Thoracic aorta (tissue), 2 donors: ENCODE data around the gene NEDD4. TPM values are rescaled to one million over a fixed set of nuclear protein-coding genes. Genes with fewer than 3 reads are reported as not detected.

ENCODE experiments used
- ATAC-seq: fragments of 150-250 bp; one replicate; pipeline ENCODE4 v1.8.0; 2017; ENCODE audit warnings: low read depth; ENCODE audit not compliant: insufficient number of reproducible peaks, low FRiP score
- DNase-seq: peaks from one replicate; pipeline ENCODE4 v3.0.0-alpha.2; 2020; ENCODE audit warnings: low spot score
- H3K27ac ChIP-seq, 2 donors: fragments of 200-600 bp; sonication (generic); 1 replicate in 1 of 2; 2 replicates in 1 of 2; pipeline ENCODE4 v1.5.1; 2016; ENCODE audit warnings: mild to moderate bottlenecking in 2 of 2, moderate library complexity in 2 of 2
- H3K27me3 ChIP-seq: fragments of 200-600 bp; sonication (generic); replicated peaks from 2 replicates; pipeline ENCODE4 v1.6.0; 2016; ENCODE audit warnings: mild to moderate bottlenecking; ENCODE audit not compliant: insufficient read depth
- H3K36me3 ChIP-seq: fragments of 200-600 bp; sonication (generic); one replicate; pipeline ENCODE4 v1.5.1; 2016
- H3K4me1 ChIP-seq, 2 donors: fragments of 200-600 bp; sonication (generic); 1 replicate in 1 of 2; 2 replicates in 1 of 2; pipeline versions ENCODE4 v1.5.1 to v1.6.0; 2016; ENCODE audit warnings: low read depth in 2 of 2, mild to moderate bottlenecking in 1 of 2; ENCODE audit not compliant: control insufficient read depth in 1 of 2
- H3K4me3 ChIP-seq: fragments of 200-600 bp; sonication (generic); 2 replicates; pipeline ENCODE4 v1.5.1; 2016; ENCODE audit warnings: mild to moderate bottlenecking
- H3K9me3 ChIP-seq: fragments of 200-600 bp; sonication (generic); 2 replicates; pipeline ENCODE4 v1.5.1; 2016
- total RNA-seq, 2 donors: library from RNA; depleted of rRNA; stranded (reverse); fragments of >200 nt; gene quantifications; one replicate each; pipeline versions ENCODE4 v1.1.0 to v1.2.3, GENCODE V29; 2016
- TF ChIP-seq, protein P1 (sequence below): fragments of 200-600 bp; sonication (generic); IDR thresholded peaks from one replicate; pipeline ENCODE4 v1.5.1; 2019; ENCODE audit warnings: antibody characterized with exemption

The NEDD4 gene
- total RNA-seq, 2 donors from 2014 or later, result 25.3 to 27.4 TPM

DNA sequence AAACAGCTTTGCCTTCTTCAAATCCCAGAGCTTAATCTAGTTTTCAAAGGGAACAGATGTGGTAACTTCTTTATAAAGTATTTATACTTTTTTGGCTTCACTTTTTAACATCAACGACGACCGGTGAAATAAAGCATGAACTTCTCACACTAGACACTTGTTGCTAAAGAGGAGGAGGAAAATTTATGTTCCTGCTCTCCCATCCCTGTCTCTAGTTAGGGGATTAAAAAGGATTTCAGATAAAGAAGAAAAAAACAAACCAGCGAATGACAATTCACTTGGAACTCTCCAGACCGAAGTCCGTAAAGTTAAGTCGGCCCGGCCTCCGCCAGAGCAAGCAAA, 672 bp downstream of the NEDD4 start:
- DNase-seq (no peak), ATAC-seq (no peak)
- TF ChIP-seq, protein P1, sequence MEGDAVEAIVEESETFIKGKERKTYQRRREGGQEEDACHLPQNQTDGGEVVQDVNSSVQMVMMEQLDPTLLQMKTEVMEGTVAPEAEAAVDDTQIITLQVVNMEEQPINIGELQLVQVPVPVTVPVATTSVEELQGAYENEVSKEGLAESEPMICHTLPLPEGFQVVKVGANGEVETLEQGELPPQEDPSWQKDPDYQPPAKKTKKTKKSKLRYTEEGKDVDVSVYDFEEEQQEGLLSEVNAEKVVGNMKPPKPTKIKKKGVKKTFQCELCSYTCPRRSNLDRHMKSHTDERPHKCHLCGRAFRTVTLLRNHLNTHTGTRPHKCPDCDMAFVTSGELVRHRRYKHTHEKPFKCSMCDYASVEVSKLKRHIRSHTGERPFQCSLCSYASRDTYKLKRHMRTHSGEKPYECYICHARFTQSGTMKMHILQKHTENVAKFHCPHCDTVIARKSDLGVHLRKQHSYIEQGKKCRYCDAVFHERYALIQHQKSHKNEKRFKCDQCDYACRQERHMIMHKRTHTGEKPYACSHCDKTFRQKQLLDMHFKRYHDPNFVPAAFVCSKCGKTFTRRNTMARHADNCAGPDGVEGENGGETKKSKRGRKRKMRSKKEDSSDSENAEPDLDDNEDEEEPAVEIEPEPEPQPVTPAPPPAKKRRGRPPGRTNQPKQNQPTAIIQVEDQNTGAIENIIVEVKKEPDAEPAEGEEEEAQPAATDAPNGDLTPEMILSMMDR, result no peak
- H3K9me3 ChIP-seq, result no peaks in the 10 kb centered on the region
- H3K27me3 ChIP-seq, result no peaks in the 10 kb centered on the region
- H3K27ac ChIP-seq, result peak overlapping the region; percentile 94 to 95
- H3K4me3 ChIP-seq, result peak overlapping the region; percentile 98
- H3K36me3 ChIP-seq, result no peaks in the 10 kb centered on the region
- peaks cover 0 to 33% of the 10 kb centered on the region in 2 donors for H3K4me1 ChIP-seq

DNA sequence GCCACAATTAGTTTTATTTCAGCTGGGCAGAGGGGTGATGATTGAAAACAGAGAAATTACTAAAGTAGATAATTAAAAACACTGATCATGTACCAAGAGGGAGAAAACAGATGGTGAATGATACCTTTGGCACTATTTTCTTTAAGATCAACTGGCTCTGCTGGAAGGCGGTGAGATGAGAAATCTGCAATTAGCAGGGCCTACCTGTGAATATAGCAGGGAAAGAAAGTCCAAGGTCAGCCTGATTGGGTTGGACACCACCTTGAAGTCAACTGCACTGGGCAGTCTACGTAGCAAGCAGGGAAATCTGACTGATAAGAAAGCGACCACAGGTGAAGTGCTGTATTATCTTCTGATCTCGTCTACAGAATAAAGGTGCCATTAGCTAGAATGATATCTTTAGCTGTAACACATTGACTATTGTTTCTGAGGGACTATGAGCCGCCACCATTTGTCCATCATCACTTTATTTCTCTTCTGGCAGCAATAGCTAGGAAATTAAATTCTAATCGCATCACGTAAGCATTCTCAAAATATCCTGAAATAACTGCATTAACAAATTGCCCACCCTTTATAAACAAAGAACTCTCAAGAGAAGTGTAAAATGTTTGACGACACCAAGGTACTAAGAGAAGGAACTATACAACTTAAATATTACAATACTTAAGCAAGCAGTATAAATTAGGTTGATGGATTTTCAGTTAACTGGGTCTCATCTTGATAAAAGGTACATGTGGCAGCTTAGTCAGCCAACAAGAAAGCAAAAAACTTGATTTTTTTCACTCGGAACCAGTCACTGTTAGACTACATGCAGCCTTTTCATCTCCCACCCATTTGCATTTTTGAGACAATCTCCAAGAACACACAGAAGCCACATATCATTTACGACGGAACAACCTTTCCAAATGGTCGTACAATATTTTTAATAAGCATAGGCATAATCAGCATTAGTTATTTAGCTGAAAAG, 1.3 kb downstream of the NEDD4 start:
- H3K27me3 ChIP-seq, result no peaks in the 10 kb centered on the region
- peak overlapping the region; percentile 94 to 95 for H3K27ac ChIP-seq
- TF ChIP-seq, protein P1, result no peak
- no peaks in the 10 kb centered on the region for H3K36me3 ChIP-seq
- no peaks in the 10 kb centered on the region for H3K9me3 ChIP-seq
- no peak for DNase-seq
- H3K4me3 ChIP-seq, result peak overlapping the region; percentile 98
- H3K4me1 ChIP-seq, result peaks cover 0 to 33% of the 10 kb centered on the region in 2 donors
- no peak for ATAC-seq

DNA sequence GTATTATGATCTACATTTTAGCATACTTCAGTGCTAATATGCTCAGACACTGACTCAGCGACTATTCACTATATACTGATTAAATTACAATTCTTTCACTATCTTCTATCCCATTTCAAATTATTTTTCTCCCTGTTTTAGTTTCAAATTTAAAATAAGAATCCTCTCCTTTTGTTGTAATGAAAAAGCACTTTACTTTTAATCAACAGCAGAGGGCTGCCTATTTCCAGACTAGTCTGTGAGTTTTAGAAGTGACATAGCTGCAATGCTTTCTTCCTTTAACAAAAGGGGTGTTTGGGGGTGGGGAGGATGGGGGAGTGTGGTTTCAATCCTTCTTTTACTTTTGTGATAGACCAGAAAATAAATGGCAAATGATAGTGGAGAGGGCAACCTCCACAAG, 2.4 kb downstream of the NEDD4 start:
- DNase-seq, result no peak
- no peak overlapping the region for H3K27ac ChIP-seq
- peaks cover 0 to 33% of the 10 kb centered on the region in 2 donors for H3K4me1 ChIP-seq
- TF ChIP-seq, protein P1, result no peak
- H3K27me3 ChIP-seq, result no peaks in the 10 kb centered on the region
- H3K4me3 ChIP-seq, result no peak overlapping the region
- H3K36me3 ChIP-seq, result no peaks in the 10 kb centered on the region
- no peak for ATAC-seq
- no peaks in the 10 kb centered on the region for H3K9me3 ChIP-seq

DNA sequence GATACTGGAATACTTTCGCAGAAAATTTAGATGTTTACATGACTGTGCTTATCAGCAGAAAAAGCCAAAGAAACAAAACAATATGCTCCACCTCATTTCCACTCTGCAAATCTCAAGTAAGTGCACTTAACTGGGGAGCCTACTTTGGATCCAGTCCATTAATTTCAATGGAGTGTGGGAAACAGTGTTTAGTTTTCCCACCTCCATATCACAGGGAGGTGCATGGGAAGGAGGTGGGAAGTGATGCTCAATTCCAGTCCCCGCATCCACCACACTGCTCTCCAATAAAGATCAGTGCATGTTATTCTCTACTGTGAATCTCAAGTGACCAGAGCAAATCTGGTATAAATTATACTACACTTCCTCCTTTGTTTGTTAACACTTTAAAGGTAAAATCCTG, 2.9 kb downstream of the NEDD4 start:
- Histone ChIP-seq H3K4me3 (no peak overlapping the region), H3K36me3 (no peaks in the 10 kb centered on the region), H3K9me3 (no peaks in the 10 kb centered on the region), H3K27me3 (no peaks in the 10 kb centered on the region), H3K4me1 (peaks cover 0 to 33% of the 10 kb centered on the region in 2 donors), H3K27ac (no peak overlapping the region)
- DNase-seq, result no peak
- no peak for ATAC-seq
- TF ChIP-seq, protein P1, result no peak

DNA sequence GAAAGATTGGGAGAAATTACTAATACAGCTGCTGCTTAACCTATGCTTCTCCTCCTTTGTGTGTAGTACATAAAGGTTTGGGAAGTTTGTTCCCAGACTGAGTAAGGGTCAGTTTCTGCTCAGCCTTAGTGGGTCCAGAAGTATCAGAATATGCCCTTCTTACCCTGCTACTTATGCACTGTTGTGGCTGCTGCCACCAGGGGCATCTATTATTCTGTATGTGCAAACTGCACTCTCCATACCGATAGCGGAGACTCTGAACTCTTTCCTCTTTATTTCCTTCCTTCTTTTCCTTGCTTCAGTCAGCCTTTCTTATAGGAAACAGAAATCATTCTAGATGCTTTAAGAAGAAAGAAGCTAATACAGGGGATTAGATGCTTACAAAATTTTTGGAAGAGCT, 4.0 kb downstream of the NEDD4 start:
- H3K9me3 ChIP-seq, result no peaks in the 10 kb centered on the region
- TF ChIP-seq, protein P1, result no peak
- H3K36me3 ChIP-seq, result no peaks in the 10 kb centered on the region
- H3K27me3 ChIP-seq, result no peaks in the 10 kb centered on the region
- H3K27ac ChIP-seq, result no peak overlapping the region
- peaks cover 0 to 28% of the 10 kb centered on the region in 2 donors for H3K4me1 ChIP-seq
- H3K4me3 ChIP-seq, result no peak overlapping the region
- ATAC-seq (no peak), DNase-seq (no peak)
